ENCODE measurements around the gene TMPRSS9.

- TF ChIP-seq CTCF (conservative IDR thresholded peaks at IDR 0.05 in 1 of 2, IDR thresholded peaks at IDR 0.05 in 1 of 2; ENCODE audit: extremely low read depth in 1 of 2, insufficient read depth in 1 of 2, low read depth in 1 of 2, low read length in 2 of 2) (no peak), EZH2 (IDR thresholded peaks at IDR 0.05; ENCODE audit: borderline replicate concordance, low read length) (no peak)
These were observed 2.9 kb downstream of the TMPRSS9 start for GRCh38 chr19:2362970-2363300.
